ENCODE results near the gene CRB2.

DNA sequence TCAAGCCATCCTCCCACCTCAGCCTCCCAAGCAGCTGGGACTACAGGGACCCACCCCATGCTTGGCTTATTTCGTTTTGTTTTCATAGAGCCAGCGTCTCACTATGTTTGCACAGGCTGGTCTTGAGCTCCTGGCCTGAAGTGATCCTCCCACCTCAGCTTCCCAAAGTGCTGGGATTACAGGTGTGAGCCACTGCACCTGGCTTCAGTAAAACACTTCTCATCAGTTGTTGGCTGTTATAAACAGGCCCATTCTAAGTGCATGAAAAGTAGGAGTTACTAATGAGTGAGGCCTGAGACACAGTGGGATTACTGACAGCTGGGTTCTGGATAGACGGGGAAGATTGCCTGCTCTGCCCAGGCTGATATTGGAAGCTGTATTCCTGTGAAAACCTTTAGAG, 3.5 kb downstream of the CRB2 start:
- TF ChIP-seq CTCF (IDR thresholded peaks at IDR 0.05) (no peak), POLR2A (IDR thresholded peaks at IDR 0.05; ENCODE audit: low read depth) (no peak), POLR2AphosphoS5 (IDR thresholded peaks at IDR 0.05) (no peak)
